Smooth muscle cell (in vitro differentiated cells): ENCODE results near the gene DCUN1D4. TPM values are rescaled to one million over a fixed set of nuclear protein-coding genes. Genes with fewer than 3 reads are reported as not detected.

Experiments
- DNase-seq: peaks from one replicate; lab custom pipeline; 2025; ENCODE audit not compliant: unreplicated experiment; lab: John Stamatoyannopoulos, UW
- H2AFZ ChIP-seq: fragments of 200-600 bp; sonication (generic); 2 replicates; pipeline ENCODE4 v1.6.0; 2016; ENCODE audit warnings: antibody characterized with exemption, low read depth, mild to moderate bottlenecking
- H3F3A ChIP-seq: fragments of 200-600 bp; sonication (generic); 2 replicates; pipeline ENCODE4 v1.6.0; 2017; ENCODE audit warnings: antibody characterized with exemption, low read depth
- H3K27ac ChIP-seq: fragments of 200-600 bp; sonication (generic); 2 replicates; pipeline ENCODE4 v1.5.1; 2016; ENCODE audit warnings: low read depth, mild to moderate bottlenecking
- H3K27me3 ChIP-seq: fragments of 200-600 bp; sonication (generic); 2 replicates; pipeline ENCODE4 v1.6.1; 2016; ENCODE audit warnings: low read depth, mild to moderate bottlenecking
- H3K36me3 ChIP-seq: fragments of 200-600 bp; sonication (generic); 2 replicates; pipeline ENCODE4 v1.5.1; 2016; ENCODE audit warnings: low read depth
- H3K4me1 ChIP-seq: fragments of 200-600 bp; sonication (generic); 2 replicates; pipeline ENCODE4 v1.5.1; 2016; ENCODE audit warnings: low read depth
- H3K4me2 ChIP-seq: fragments of 200-600 bp; sonication (generic); 2 replicates; pipeline ENCODE4 v1.6.0; 2016; ENCODE audit warnings: mild to moderate bottlenecking
- H3K4me3 ChIP-seq: fragments of 200-600 bp; sonication (generic); 2 replicates; pipeline ENCODE4 v1.5.1; 2016; ENCODE audit warnings: mild to moderate bottlenecking
- H3K79me2 ChIP-seq: fragments of 200-600 bp; sonication (generic); 2 replicates; pipeline ENCODE4 v1.6.0; 2016; ENCODE audit warnings: low read depth, mild to moderate bottlenecking
- H3K9ac ChIP-seq: fragments of 200-600 bp; sonication (generic); 2 replicates; pipeline ENCODE4 v1.6.0; 2016; ENCODE audit warnings: low read depth
- H3K9me3 ChIP-seq: fragments of 200-600 bp; sonication (generic); replicated peaks from 2 replicates; pipeline ENCODE4 v1.5.1; 2016; ENCODE audit warnings: low read depth
- H4K20me1 ChIP-seq: fragments of 200-600 bp; sonication (generic); 2 replicates; pipeline ENCODE4 v1.6.0; 2016; ENCODE audit warnings: low read depth
- WGBS: methylation state at CpG from one replicate; pipeline ENCODE4 v1.1.7; 2016; ENCODE audit warnings: low lambda C conversion rate; 5-methylcytosine and 5-hydroxymethylcytosine counted together
- polyA plus RNA-seq: library from polyadenylated mRNA; unstranded; fragments of >200 nt; fragmentation: Nextera tagmentation; extraction: Ambion mirVana; gene quantifications from 2 replicates; pipeline ENCODE4 v1.2.1, GENCODE V29; 2016
- total RNA-seq: library from RNA; depleted of rRNA; stranded (reverse); fragments of >200 nt; gene quantifications from 2 replicates; pipeline ENCODE4 v1.2.3, GENCODE V29; 2014
- TF ChIP-seq, protein P1 (sequence below): fragments of 200-600 bp; sonication (generic); IDR thresholded peaks from 2 replicates; pipeline ENCODE4 v1.5.1; 2017; ENCODE audit warnings: borderline replicate concordance, mild to moderate bottlenecking, antibody characterized with exemption; ENCODE audit not compliant: insufficient read depth, poor library complexity, severe bottlenecking

The DCUN1D4 gene
- total and polyA plus RNA-seq, 2 experiments from 2014 or later: 14.1 to 22.9 TPM

DNA sequence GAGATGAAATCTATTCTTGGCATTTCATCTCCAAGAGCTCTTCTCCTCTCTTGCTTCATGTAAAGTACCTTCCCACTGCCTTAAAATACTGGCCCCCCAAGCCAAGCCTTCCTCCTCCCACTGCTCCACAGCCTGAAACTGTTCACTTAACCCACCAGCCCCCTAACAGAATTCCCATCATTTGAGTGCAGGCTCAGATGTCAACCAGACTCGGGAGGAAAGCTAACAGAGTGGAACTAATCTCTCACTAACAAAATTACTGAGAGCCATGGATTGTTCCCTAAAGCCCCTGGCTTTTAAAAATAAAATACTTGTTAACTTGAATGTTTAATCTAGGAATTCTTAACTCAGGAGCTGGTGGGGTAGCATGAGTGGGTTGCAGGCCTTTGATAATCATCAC is 7.1 kb upstream of the DCUN1D4 start:
- Histone ChIP-seq H3F3A (no peaks in the 10 kb centered on the region), H3K9me3 (no peaks in the 10 kb centered on the region)
- 21% methylated on average over 1 of the region's 1 CpG for WGBS

DNA sequence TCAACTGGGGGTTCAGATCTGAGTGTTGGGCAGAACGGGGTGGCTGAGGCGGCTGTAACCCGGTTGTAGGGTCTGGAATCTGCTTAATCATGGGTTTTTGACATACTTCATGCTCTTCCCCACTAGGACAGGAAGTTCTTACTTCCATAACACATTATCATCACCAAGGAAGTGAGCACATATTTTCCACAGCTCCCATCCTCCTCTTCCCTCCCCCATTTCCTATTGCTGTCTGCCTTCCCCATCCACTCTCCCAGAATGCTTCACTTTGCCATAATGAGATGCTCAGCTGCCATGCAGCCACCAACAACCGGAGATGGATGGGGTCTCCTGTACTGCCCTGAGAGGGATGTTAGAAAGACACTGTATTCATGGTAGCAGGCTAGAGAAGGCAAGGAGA is 6.4 kb upstream of the DCUN1D4 start:
- no peak overlapping the region for H3K27ac ChIP-seq

More for the DNA sequence above, 7.1 kb upstream of the DCUN1D4 start:
- no peak overlapping the region for H3K4me3 ChIP-seq
- TF ChIP-seq, protein P1, sequence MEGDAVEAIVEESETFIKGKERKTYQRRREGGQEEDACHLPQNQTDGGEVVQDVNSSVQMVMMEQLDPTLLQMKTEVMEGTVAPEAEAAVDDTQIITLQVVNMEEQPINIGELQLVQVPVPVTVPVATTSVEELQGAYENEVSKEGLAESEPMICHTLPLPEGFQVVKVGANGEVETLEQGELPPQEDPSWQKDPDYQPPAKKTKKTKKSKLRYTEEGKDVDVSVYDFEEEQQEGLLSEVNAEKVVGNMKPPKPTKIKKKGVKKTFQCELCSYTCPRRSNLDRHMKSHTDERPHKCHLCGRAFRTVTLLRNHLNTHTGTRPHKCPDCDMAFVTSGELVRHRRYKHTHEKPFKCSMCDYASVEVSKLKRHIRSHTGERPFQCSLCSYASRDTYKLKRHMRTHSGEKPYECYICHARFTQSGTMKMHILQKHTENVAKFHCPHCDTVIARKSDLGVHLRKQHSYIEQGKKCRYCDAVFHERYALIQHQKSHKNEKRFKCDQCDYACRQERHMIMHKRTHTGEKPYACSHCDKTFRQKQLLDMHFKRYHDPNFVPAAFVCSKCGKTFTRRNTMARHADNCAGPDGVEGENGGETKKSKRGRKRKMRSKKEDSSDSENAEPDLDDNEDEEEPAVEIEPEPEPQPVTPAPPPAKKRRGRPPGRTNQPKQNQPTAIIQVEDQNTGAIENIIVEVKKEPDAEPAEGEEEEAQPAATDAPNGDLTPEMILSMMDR: no peak
- H3K27me3 ChIP-seq: no peaks in the 10 kb centered on the region
- H4K20me1 ChIP-seq: no peaks in the 10 kb centered on the region
- no peaks in the 10 kb centered on the region for H3K36me3 ChIP-seq
- H3K79me2 ChIP-seq: no peaks in the 10 kb centered on the region
- no peak for DNase-seq
- H2AFZ ChIP-seq: no peak overlapping the region
- H3K4me1 ChIP-seq: peaks cover 16% of the 10 kb centered on the region
- no peak overlapping the region for H3K4me2 ChIP-seq
- no peak overlapping the region for H3K27ac ChIP-seq
- H3K9ac ChIP-seq: no peak overlapping the region

DNA sequence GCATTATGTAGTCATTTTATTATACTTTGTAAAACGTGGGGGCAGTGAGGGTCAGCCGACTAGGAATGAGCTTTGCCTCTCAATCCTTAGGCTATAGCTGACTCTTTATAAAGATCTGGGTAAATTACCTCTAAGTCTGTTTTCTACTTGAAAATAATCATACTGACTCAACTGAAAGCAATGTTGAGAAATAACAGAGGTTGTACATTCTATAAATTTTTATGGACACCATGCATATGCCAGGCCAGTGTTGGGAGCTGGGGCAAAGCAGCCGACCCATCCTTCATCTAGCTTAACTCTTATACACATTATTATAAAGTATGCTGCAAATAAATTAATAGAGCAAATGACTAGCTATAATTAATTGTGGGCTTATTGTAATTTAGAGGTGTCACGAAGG is 2.2 kb upstream of the DCUN1D4 start:
- Histone ChIP-seq H3K9ac (no peak overlapping the region), H3F3A (no peaks in the 10 kb centered on the region), H2AFZ (no peak overlapping the region), H3K4me2 (no peak overlapping the region), H3K4me3 (no peak overlapping the region), H4K20me1 (peaks cover 11% of the 10 kb centered on the region), H3K9me3 (no peaks in the 10 kb centered on the region), H3K36me3 (no peaks in the 10 kb centered on the region), H3K79me2 (peaks cover 11% of the 10 kb centered on the region), H3K27me3 (no peaks in the 10 kb centered on the region), H3K4me1 (peaks cover 23% of the 10 kb centered on the region), H3K27ac (no peak overlapping the region)
- no peak for DNase-seq
- TF ChIP-seq, protein P1: no peak
- WGBS: 78% methylated on average over 4 of the region's 4 CpGs

More for the DNA sequence above, 6.4 kb upstream of the DCUN1D4 start:
- no peaks in the 10 kb centered on the region for H3K9me3 ChIP-seq
- H2AFZ ChIP-seq: no peak overlapping the region
- no peak overlapping the region for H3K4me2 ChIP-seq
- peaks cover 16% of the 10 kb centered on the region for H3K4me1 ChIP-seq
- TF ChIP-seq, protein P1: no peak
- H3K36me3 ChIP-seq: no peaks in the 10 kb centered on the region
- H3K9ac ChIP-seq: no peak overlapping the region
- no peaks in the 10 kb centered on the region for H3K79me2 ChIP-seq
- H4K20me1 ChIP-seq: no peaks in the 10 kb centered on the region
- DNase-seq: no peak
- no peaks in the 10 kb centered on the region for H3F3A ChIP-seq
- no peaks in the 10 kb centered on the region for H3K27me3 ChIP-seq
- 83% methylated on average over 4 of the region's 4 CpGs for WGBS
- H3K4me3 ChIP-seq: no peak overlapping the region

DNA sequence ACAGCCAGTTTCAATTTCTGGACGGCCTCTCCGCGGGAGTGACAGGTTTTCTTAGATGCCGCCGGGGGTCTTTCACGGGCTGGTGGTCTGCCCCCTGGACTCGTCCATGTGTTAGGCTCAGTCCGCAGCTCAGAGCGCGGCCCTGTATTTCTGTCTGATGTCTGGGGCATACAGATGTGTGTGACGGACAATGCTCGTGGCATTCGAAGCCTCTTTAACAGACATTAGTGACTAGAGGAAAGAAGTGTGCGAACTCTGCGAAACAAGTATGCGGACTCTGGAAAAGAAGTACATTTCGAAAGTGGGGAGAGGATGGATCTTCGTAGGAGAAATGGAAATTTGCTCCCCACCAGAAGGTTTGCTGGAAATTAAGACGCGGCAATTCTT is 793 bp upstream of the DCUN1D4 start:
- WGBS: 2% methylated on average over 20 of the region's 20 CpGs
- Histone ChIP-seq H3K27me3 (no peaks in the 10 kb centered on the region), H2AFZ (peak overlapping the region; percentile 98), H3K4me2 (peak overlapping the region; percentile 92), H3F3A (no peaks in the 10 kb centered on the region), H3K9ac (no peak overlapping the region), H3K4me3 (peak overlapping the region; percentile 75), H3K27ac (peak overlapping the region; percentile 32), H3K4me1 (peaks cover 26% of the 10 kb centered on the region), H3K9me3 (no peaks in the 10 kb centered on the region), H3K79me2 (peaks cover 25% of the 10 kb centered on the region), H3K36me3 (no peaks in the 10 kb centered on the region), H4K20me1 (peaks cover 24% of the 10 kb centered on the region)
- no peak for DNase-seq
- TF ChIP-seq, protein P1: no peak
